Measurements from ENCODE around the gene HDGF.

HDGF gene

DNA sequence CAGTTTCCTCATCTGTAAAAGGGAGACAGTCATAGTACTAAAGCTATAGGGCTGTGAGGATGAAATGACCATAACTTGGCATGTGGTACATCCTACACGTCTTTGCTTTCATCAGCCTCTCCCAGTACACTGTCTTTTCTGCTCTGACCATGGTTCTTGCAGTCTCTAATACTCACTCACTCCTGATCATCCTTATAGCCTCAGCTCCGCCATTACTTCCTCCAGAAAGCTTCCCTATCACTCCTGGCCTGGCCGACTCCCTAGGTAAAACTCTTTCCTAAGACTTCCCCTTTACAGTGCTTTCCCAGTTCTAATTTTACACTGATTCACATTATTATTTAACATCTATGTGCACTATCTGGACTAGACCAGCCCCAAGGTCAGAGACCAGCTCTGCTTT is 5.6 kb downstream of the HDGF start:
- no peak for DNase-seq

- no peak for DNase-seq
Observed at GRCh38 chr1:156744786-156745419, 6.6 kb downstream of the HDGF start.

DNA sequence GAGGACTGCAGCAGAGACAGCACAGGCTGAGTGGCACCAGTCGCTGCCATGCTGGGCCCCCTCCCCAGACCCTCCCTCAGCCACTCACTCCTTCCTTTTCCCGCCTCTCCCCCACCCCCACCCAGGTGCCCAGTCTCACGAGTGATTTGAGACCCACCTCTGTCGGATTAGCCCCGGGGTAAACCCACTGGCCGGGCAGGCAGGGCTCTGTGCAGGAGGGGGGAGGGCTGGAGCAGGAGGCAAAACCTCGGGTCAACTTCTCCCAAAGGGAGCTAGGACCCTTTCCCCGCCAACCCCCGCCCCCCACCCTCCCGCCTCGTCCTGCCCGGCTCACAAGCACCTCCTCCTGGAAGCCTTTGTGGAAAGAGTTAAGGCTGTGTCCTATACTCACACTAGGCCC is 7.1 kb downstream of the HDGF start:
- no peak for DNase-seq

DNA sequence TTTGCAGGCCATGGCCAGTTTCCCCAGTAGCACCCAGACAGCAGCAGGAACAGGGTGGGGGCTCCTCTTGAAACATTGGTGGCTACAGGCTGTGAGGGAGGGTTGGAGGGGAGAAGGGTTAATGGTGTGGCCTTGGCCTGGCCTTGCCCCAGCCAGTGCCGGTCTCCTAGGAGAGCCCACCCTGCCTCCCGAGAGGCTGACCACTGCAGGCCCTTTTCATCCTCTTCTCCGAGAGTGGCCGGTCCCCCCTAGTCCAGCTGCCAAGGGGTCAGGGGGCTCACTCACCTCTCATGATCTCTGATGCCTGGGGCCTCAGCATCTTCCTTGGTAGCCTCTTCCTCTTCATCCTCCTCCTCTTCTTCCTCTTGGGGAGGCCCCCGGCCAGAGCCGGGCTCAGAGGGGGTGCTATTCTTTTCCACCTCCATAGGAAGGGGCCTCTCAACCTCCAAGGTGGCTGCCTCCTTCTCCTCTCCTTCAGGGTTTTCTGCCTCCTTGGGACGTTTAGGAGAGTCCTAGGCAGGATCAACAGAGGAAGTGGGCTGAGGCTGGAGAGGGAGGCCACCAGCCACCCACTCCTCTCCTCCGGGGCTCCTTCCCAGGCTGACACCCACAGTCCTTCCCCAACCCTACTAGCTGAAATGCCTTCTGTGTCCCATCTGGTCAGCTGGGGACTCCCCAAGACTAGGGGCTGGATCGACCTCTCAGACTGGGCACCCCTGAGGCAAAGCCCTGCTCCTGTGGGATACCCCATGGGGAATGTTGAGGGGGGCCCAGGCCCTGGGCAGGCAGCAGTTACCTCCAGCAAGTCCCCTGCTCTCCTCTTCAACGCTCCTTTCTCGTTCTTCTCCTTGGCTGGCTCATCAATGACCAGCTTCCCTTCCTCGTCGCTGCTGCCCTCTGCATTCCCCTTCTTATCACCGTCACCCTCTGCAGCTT is 7.8 kb downstream of the HDGF start:
- no peak for DNase-seq

DNA sequence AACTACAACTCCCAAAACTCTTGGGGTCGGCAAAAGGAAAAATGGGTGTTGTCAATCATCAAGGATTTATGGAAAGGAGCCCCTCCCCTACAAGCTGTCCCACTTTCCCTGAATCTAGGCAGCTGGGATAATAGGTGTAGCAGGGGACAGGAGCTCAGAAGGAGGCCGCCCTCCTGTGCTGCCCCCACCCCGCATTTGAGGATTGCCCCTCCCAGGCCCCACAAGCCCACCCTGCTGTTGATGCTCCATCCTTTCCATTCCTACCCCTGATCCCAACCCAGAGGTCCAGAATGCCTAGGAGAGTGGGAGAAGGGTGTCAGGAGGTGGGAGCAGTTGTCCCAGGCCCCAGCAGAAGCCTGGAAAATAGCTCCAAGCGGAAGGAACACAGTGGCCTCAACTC is 8.7 kb downstream of the HDGF start:
- DNase-seq: no peak

DNA sequence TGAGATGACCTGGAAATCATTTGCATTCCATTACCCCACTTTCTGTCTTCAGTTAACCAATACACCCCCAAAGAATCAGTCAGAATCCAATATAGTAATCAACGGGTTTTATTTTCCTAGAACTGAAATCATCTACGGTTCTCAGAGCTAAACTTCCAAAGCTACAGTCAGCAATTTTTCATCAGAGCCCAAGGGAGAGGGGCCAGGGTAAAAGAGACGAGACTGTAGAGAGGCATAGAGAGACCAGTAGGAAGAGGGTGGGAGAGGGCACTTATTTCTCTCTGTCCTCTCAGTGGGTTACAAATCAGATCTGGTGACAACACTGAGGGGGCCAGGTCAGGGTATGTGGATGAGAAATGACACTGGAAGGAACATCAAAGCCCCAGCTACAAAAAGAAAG is 9.5 kb downstream of the HDGF start:
- no peak for DNase-seq

- DNase-seq: no peak
Observed at GRCh38 chr1:156741481-156741983, 9.9 kb downstream of the HDGF start.

DNA sequence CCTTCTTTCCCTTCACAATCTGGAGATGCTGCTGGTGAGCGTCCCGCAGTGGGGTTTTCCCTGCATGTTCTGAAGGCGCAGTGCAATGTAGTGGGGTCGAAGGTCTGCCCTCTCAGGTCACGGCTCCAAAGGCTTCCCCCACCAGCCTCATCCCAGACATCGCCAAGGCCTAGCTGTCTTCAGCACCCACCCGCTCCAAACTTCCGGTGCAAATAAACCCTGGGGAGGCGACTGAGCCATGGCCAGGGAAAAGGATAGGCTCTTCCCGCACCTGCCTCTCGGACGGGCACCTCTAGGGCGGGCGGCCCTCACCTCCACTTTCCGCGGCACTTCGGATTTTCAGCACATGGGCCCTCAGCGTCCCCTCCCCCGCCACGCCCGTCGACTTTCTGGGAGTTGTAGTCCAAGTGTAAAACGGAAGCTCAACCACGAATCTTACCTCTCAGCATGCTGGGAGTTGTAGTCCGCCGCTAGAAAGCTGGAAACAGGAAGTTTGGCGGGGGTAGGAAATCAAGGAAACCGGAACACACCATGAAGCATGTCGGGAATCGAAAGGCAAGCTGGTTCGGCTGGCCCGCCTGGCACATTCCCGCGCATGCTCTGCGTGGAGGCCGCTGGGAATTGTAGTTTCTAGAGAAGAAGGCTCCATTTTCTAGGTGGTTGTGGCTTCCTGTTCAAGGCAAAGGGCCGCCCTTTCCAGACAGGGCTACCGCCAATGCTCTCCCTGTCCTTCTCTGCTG is 10.6 kb downstream of the HDGF start, which contains the start of gene MRPL24:
Gene MRPL24, minus strand, starts transcription at position 348 of the 740 bp plus-strand sequence. CDS start 2,384 bp downstream, outside the sequence.
- peak; percentile 100 for DNase-seq

- DNase-seq: no peak
Observed at GRCh38 chr1:156740237-156740740, 11.2 kb downstream of the HDGF start.

DNA sequence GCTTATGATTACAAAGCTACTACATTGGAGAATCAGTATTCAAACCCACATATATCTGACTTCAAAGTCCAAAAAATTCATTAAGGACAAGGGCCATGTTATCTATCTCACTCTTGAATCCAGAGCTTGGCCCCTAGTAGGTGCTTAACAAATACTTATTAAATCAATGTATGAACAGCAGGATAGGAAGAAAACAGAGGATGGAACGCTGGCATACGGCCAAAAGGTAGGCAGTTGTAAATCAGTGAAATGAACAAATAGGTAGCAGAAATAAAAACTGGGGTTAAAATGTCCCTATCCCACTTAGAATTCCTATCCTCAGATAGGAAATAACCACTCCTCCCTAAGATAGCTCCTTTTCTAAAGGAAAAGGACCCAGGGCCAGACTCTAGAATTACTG is 12.6 kb downstream of the HDGF start:
- DNase-seq: no peak

DNA sequence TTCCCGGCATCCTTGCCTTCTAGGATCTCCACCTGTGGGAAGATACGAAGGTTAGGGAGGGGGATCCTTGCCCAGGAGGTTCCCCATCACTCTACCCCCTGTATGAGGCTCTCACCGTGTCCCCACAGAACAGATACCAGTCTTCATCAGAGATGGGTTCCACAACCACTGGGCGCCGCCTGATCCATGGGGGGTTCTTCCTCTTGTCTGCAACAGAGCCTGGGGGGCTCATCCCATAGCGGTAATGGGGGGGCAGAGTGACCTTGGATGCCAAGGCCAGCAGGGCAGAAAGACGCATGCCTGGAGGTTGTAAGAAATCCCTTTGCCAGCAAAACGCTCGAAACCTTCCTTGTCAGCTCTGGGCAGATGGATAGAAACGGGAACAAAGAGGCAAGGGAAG is 13.1 kb downstream of the HDGF start:
- no peak for DNase-seq

GRCh38 chr1:156733989-156734584 is 17.4 kb downstream of the HDGF start:
- no peak for DNase-seq

GRCh38 chr1:156728599-156729462 is 22.6 kb downstream of the HDGF start, which contains the start of gene ISG20L2:
Gene ISG20L2, minus strand, starts transcription at chr1:156728766. Its CDS starts 1,114 bp downstream, at chr1:156727652.
- DNase-seq: peak; percentile 96

DNA sequence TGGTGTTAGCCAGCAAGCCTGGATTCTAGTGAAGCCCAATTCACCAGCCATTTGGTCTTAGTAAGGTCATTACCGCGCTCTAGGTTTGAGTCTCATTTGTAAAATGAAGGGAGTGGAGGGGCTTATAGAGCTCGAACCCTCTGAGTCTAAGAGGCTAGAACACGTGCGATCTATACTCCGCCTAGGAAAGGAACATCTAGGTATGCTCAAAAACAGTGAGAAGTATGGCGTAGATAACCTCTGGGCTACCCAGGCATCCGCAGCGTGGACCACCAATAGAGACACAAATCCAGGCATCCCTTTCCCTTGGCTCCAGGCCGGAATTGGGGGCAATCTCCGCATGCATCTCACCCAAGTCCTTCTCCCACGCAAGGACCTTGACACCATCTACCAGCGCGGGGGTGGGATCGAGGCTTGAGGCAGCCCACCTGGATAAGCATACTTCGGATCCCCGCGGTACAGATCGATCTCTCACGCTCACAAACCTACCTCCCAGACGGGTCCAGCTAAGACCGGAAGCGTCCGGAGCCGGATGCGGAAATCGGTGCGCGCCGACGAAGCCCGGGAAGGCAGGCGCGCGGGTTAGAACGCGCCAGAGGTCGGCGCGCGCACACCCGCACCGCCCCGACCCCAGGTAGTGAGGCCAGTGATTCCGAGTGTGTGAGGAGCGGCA is 23.4 kb downstream of the HDGF start, which contains the start of gene METTL25B:
Gene METTL25B, plus strand, starts transcription at position 544 of the 673 bp plus-strand sequence. CDS start 636 bp downstream, outside the sequence.
- peak; percentile 75 for DNase-seq

DNA sequence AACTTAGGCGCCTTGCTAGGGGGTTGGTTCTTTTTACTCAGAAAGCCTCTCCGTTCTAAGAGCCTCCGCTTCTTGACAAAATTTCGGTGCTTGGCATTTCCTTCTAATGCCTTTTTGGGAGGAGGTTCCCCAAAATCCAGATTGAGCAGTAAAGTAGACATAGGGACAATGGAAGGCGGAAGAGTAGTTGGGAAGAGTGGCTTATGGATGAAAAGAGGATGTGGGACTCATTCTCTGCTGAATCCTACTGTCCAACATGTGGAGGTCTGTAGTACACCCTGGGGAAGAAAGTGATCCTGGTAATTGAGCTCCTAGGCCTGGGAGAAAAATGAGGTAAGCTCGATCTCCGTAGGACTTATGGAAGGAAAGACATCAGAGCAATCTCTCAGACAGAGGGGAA is 24.0 kb downstream of the HDGF start:
- no peak for DNase-seq

- DNase-seq: peak; percentile 37
Observed at GRCh38 chr1:156726549-156727226, 24.8 kb downstream of the HDGF start.

DNA sequence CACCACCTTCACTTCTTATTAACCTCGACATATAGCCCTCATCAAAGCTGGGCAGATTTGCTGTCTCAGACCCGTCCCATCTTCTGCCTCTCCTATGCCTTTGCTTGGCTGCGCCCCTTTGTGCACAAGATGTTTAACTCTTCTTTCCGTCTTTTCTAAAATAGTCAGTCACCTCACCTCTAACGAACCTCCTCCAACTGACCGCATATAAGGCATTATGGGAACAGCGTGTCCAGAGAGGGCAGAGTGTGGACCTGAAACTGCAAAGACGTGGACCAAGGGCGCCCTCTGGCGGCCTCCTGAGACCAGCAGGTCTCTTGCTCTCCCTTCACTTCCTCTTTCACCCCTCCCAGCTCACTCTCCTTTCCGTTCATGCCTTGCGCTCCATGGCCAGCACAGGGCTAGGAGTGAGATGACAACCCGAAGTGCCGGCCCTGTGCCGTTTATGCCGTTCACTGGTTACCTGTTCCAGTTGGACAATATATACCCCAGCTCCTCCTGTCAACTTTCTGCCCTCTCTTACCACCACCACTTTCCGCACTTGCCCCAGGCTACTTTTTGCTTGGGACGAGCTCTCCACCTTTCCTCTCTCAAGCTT is 25.7 kb downstream of the HDGF start:
- peak; percentile 73 for DNase-seq

- no peak for DNase-seq
Observed at GRCh38 chr1:156721535-156721934, 29.9 kb downstream of the HDGF start.

DNA sequence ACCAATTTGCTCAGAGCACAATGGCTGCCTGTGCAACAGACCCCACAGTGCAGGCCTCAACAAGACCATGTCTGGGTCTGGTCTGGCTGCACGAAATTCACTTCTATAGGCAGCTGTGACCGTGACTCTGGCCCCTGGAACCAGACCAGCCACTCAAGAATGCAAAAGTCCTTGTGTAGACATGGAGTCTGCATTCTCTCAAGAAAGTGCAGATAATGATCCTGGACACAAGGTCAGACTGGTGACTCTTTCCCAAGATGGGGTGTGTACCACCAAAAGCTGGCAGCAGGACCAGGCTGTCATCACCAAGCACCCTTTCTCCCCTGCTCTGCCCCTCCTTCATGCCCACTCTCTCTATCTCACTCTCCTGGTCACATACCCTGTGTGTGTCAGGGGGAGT is 30.3 kb downstream of the HDGF start:
- DNase-seq: no peak

DNA sequence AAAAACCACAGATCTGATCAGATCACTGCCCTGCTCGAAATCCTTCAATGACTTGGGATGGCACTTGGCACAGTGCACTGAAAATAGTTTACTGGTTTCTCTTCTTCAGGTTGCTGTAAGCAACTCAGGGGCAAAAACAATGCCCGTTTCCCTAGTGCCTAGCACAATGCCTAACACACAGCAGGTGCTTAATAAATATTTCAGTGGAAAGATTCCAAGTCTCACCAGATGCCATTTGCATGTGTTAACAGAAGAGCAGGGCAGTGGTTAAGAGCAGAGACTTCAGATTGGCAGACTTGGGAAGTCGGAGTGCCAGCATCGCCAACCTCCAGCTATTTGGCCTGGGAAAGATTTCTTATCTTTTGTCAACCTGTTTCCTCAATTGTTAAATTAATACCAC is 34.1 kb downstream of the HDGF start:
- no peak for DNase-seq

All from NCI-H510A (cell line).